GM23338 (cell line): ENCODE results near the gene KCNK10. TPM values are rescaled to one million over a fixed set of nuclear protein-coding genes. Genes with fewer than 3 reads are reported as not detected.

ENCODE experiments used
- ATAC-seq: fragments of 200-7000 bp; cut with Tn5 transposase; 3 replicates; pipeline ENCODE4 v1.9.1; 2020
- DNase-seq: peaks from one replicate; pipeline ENCODE4 v3.0.0-alpha.2; 2015; ENCODE audit warnings: low spot score
- H2AFZ ChIP-seq: fragments of 200-600 bp; sonication (generic); 2 replicates; pipeline ENCODE4 v1.8.0; 2016; ENCODE audit warnings: antibody characterized with exemption, mild to moderate bottlenecking, moderate library complexity
- H3F3A ChIP-seq: fragments of 200-600 bp; sonication (generic); replicated peaks from 2 replicates; pipeline ENCODE4 v1.8.0; 2017; ENCODE audit warnings: antibody characterized with exemption, mixed run types, low read depth
- H3K27ac ChIP-seq: fragments of 200-600 bp; sonication (generic); 2 replicates; pipeline ENCODE4 v1.6.1; 2016; ENCODE audit warnings: low read depth
- H3K27me3 ChIP-seq: fragments of 200-600 bp; sonication (generic); 2 replicates; pipeline ENCODE4 v1.8.0; 2016; ENCODE audit warnings: mild to moderate bottlenecking, mixed run types, moderate library complexity; ENCODE audit not compliant: insufficient read depth
- H3K36me3 ChIP-seq: fragments of 200-600 bp; sonication (generic); 2 replicates; pipeline ENCODE4 v1.8.0; 2016; ENCODE audit warnings: mild to moderate bottlenecking; ENCODE audit not compliant: insufficient read depth
- H3K4me1 ChIP-seq: fragments of 200-600 bp; sonication (generic); 2 replicates; pipeline ENCODE4 v1.8.0; 2016; ENCODE audit warnings: mild to moderate bottlenecking, moderate library complexity; ENCODE audit not compliant: insufficient read depth
- H3K4me2 ChIP-seq: fragments of 200-600 bp; sonication (generic); 2 replicates; pipeline ENCODE4 v1.7.1; 2017; ENCODE audit warnings: mixed run types
- H3K4me3 ChIP-seq: fragments of 200-600 bp; sonication (generic); 2 replicates; pipeline ENCODE4 v1.6.1; 2016; ENCODE audit warnings: mixed run types
- H3K79me2 ChIP-seq: fragments of 200-600 bp; sonication (generic); replicated peaks from 2 replicates; pipeline ENCODE4 v1.8.0; 2017; ENCODE audit warnings: mild to moderate bottlenecking; ENCODE audit not compliant: insufficient read depth
- H3K9me2 ChIP-seq: fragments of 200-600 bp; sonication (generic); 2 replicates; pipeline ENCODE4 v1.8.0; 2017; ENCODE audit not compliant: insufficient read depth
- H4K20me1 ChIP-seq: fragments of 200-600 bp; sonication (generic); replicated peaks from 2 replicates; pipeline ENCODE4 v1.8.0; 2017; ENCODE audit warnings: mild to moderate bottlenecking; ENCODE audit not compliant: insufficient read depth
- H3K27ac Mint-ChIP-seq: 2 replicates; pipeline ENCODE4 v1.8.0; 2020; ENCODE audit warnings: inconsistent platforms, mild to moderate bottlenecking, moderate library complexity, mixed read lengths
- H3K27me3 Mint-ChIP-seq: 3 replicates; pipeline ENCODE4 v1.8.0; 2022; ENCODE audit warnings: low read depth, mild to moderate bottlenecking, moderate library complexity, mixed read lengths, inconsistent platforms; ENCODE audit not compliant: insufficient read depth, poor library complexity
- H3K36me3 Mint-ChIP-seq: 3 replicates; pipeline ENCODE4 v1.8.0; 2021; ENCODE audit warnings: low read depth, mild to moderate bottlenecking, inconsistent platforms, moderate library complexity, mixed read lengths
- H3K4me1 Mint-ChIP-seq: 3 replicates; pipeline ENCODE4 v1.8.0; 2020; ENCODE audit warnings: mild to moderate bottlenecking, inconsistent platforms, mixed read lengths
- H3K4me3 Mint-ChIP-seq: 3 replicates; pipeline ENCODE4 v1.8.0; 2021; ENCODE audit warnings: moderate library complexity, mild to moderate bottlenecking, inconsistent platforms, mixed read lengths
- H3K9me3 Mint-ChIP-seq: 3 replicates; pipeline ENCODE4 v1.8.0; 2020; ENCODE audit warnings: moderate library complexity, mild to moderate bottlenecking, inconsistent platforms, mixed read lengths
- CREB1 ChIP-seq: fragments of 250-450 bp; sonication (Bioruptor Pico); IDR thresholded peaks from 2 replicates; pipeline ENCODE4 v1.5.0; 2020; ENCODE audit warnings: low read depth, mild to moderate bottlenecking, moderate library complexity
- EZH2 ChIP-seq: fragments of 200-600 bp; sonication (generic); IDR thresholded peaks from one replicate; pipeline ENCODE4 v1.8.0; 2017; ENCODE audit warnings: antibody characterized with exemption, mild to moderate bottlenecking, low read depth; ENCODE audit not compliant: unreplicated experiment
- EZH2phosphoT487 ChIP-seq: fragments of 200-600 bp; sonication (generic); IDR thresholded peaks from one replicate; pipeline ENCODE4 v1.8.1; 2018; ENCODE audit warnings: antibody characterized with exemption; ENCODE audit not compliant: unreplicated experiment
- JUNB ChIP-seq: IDR thresholded peaks from one replicate; pipeline ENCODE4 v1.6.1; 2016; ENCODE audit warnings: antibody characterized with exemption; ENCODE audit not compliant: unreplicated experiment
- NANOG ChIP-seq: IDR thresholded peaks from 2 replicates; pipeline ENCODE4 v1.6.1; 2016; ENCODE audit warnings: antibody characterized with exemption, borderline replicate concordance
- POLR2AphosphoS5 ChIP-seq: IDR thresholded peaks from 2 replicates; pipeline ENCODE4 v1.6.1; 2016; ENCODE audit warnings: antibody characterized with exemption, low read depth
- STAT1 ChIP-seq: IDR thresholded peaks from one replicate; pipeline ENCODE4 v1.6.1; 2016; ENCODE audit warnings: antibody characterized with exemption; ENCODE audit not compliant: unreplicated experiment
- ZNF114 ChIP-seq: fragments of 250-450 bp; sonication (Bioruptor Pico); IDR thresholded peaks from 2 replicates; pipeline ENCODE4 v1.5.0; 2020; ENCODE audit warnings: mild to moderate bottlenecking, moderate library complexity
- ZNF331 ChIP-seq: fragments of 250-450 bp; sonication (Bioruptor Pico); IDR thresholded peaks from 2 replicates; pipeline ENCODE4 v1.5.0; 2020; ENCODE audit warnings: low read depth, mild to moderate bottlenecking, moderate library complexity
- polyA plus RNA-seq: library from polyadenylated mRNA; unstranded; fragments of >200 nt; fragmentation: Nextera tagmentation; extraction: Ambion mirVana; gene quantifications from 2 replicates; pipeline ENCODE4 v1.2.1, GENCODE V29; 2016
- total RNA-seq: library from RNA; depleted of rRNA; stranded (reverse); fragments of >200 nt; shearing (Covaris generic); gene quantifications from 2 replicates; pipeline ENCODE4 v1.2.3, GENCODE V29; 2014
- TF ChIP-seq, protein P1 (sequence below), 2 experiments: fragments of 200-600 bp in 1 of 2; sonication (generic) in 1 of 2; conservative IDR thresholded peaks; 2 replicates each; pipeline versions ENCODE4 v1.5.1 to v1.6.1; 2016 to 2017; ENCODE audit warnings: antibody characterized with exemption in 2 of 2, low read depth in 2 of 2, mild to moderate bottlenecking in 2 of 2, moderate library complexity in 1 of 2
- TF ChIP-seq, protein P2 (sequence below): IDR thresholded peaks from 2 replicates; pipeline ENCODE4 v1.6.1; 2016; ENCODE audit warnings: antibody characterized with exemption
- TF ChIP-seq, protein P3 (sequence below): fragments of 250-450 bp; sonication (Bioruptor Pico); IDR thresholded peaks from 2 replicates; pipeline ENCODE4 v1.5.0; 2020; ENCODE audit warnings: mild to moderate bottlenecking, moderate library complexity

KCNK10 gene
- total and polyA plus RNA-seq, 2 experiments from 2014 or later, result 0.29 to 1.0 TPM

DNA sequence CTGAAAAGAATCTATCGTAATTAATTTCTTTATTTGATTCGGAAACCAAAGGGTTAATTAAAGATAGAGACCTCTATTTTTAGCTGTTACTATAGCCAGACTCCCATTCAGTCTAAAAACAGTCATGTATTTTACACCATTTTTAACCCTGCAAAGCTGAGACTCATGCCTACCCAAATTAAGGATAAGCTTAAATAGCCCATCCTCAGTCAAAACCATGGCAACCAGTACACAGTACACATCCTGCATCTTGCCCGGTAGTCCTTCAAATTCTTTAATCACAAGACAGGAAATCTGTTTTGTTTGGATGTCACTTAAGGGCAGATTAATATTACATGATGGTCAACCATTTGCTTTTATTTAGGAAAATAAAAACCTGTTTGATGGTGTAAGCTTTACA is 25.5 kb upstream of the KCNK10 start:
- no peaks in the 10 kb centered on the region for H4K20me1 ChIP-seq
- Mint-ChIP-seq H3K4me1 (peaks cover 6% of the 10 kb centered on the region), H3K36me3 (no peaks in the 10 kb centered on the region), H3K9me3 (no peaks in the 10 kb centered on the region), H3K27ac (no peak overlapping the region), H3K27me3 (peaks cover 2% of the 10 kb centered on the region), H3K4me3 (no peak overlapping the region)
- H3K4me1 ChIP-seq, result no peaks in the 10 kb centered on the region
- H3K27ac ChIP-seq, result no peak overlapping the region
- no peak for TF ChIP-seq CREB1
- TF ChIP-seq ZNF114, result no peak
- TF ChIP-seq, protein P1, sequence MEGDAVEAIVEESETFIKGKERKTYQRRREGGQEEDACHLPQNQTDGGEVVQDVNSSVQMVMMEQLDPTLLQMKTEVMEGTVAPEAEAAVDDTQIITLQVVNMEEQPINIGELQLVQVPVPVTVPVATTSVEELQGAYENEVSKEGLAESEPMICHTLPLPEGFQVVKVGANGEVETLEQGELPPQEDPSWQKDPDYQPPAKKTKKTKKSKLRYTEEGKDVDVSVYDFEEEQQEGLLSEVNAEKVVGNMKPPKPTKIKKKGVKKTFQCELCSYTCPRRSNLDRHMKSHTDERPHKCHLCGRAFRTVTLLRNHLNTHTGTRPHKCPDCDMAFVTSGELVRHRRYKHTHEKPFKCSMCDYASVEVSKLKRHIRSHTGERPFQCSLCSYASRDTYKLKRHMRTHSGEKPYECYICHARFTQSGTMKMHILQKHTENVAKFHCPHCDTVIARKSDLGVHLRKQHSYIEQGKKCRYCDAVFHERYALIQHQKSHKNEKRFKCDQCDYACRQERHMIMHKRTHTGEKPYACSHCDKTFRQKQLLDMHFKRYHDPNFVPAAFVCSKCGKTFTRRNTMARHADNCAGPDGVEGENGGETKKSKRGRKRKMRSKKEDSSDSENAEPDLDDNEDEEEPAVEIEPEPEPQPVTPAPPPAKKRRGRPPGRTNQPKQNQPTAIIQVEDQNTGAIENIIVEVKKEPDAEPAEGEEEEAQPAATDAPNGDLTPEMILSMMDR (conservative IDR thresholded peaks at IDR 0.05; ENCODE audit: low read depth in 2 of 2), result no peak
- TF ChIP-seq, protein P2, sequence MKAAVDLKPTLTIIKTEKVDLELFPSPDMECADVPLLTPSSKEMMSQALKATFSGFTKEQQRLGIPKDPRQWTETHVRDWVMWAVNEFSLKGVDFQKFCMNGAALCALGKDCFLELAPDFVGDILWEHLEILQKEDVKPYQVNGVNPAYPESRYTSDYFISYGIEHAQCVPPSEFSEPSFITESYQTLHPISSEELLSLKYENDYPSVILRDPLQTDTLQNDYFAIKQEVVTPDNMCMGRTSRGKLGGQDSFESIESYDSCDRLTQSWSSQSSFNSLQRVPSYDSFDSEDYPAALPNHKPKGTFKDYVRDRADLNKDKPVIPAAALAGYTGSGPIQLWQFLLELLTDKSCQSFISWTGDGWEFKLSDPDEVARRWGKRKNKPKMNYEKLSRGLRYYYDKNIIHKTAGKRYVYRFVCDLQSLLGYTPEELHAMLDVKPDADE, result no peak
- TF ChIP-seq ZNF331, result no peak
- TF ChIP-seq EZH2phosphoT487, result no peak
- no peak for TF ChIP-seq NANOG
- no peak for TF ChIP-seq POLR2AphosphoS5
- no peak for TF ChIP-seq STAT1
- no peak for TF ChIP-seq EZH2
- no peak for TF ChIP-seq JUNB
- H2AFZ ChIP-seq, result no peak overlapping the region
- no peaks in the 10 kb centered on the region; the same call in 1 of the 2 replicates for H3K9me2 ChIP-seq
- no peaks in the 10 kb centered on the region for H3K27me3 ChIP-seq
- peak; percentile 15 for DNase-seq
- no peak overlapping the region for H3K4me3 ChIP-seq
- H3K79me2 ChIP-seq, result no peaks in the 10 kb centered on the region
- H3F3A ChIP-seq, result no peaks in the 10 kb centered on the region
- no peak for ATAC-seq
- H3K4me2 ChIP-seq, result no peak overlapping the region
- H3K36me3 ChIP-seq, result no peaks in the 10 kb centered on the region

DNA sequence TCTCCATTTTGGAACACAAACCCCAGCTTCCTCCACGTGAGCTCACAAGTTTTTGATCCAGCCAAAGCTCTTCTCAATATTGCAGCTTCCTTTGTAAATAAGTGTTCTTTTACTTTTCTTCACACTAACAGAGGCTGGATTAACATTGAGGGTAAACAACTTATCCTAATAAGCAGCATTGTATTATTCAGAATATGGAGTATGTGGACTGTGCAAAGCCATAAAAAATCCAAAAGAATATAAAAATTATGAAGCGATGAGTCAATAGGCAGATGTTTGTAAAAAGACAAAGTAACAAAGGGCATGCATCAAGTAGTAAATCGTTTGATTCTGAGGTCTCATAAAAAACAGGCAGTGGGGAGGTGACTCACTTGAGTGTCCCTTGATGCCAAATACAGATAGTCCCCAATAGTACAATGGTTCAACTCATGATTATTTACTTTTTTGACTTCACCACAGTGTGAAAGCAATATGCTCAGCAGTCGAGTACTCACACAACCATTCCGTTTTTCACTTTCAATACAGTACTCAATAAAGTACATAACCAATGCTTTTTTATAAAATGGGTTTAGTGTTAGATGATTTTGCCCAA is 23.1 kb upstream of the KCNK10 start:
- no peaks in the 10 kb centered on the region for H3K9me3 Mint-ChIP-seq
- H3K27me3 Mint-ChIP-seq, result peaks cover 3% of the 10 kb centered on the region
- ATAC-seq (no peak), DNase-seq (no peak)
- no peaks in the 10 kb centered on the region for H3F3A ChIP-seq
- H4K20me1 ChIP-seq, result no peaks in the 10 kb centered on the region
- H3K79me2 ChIP-seq, result no peaks in the 10 kb centered on the region
- no peak overlapping the region for H3K4me3 Mint-ChIP-seq
- no peak overlapping the region for H3K27ac Mint-ChIP-seq
- H3K36me3 Mint-ChIP-seq, result no peaks in the 10 kb centered on the region
- no peak overlapping the region for H3K4me2 ChIP-seq
- no peaks in the 10 kb centered on the region; the same call in 1 of the 2 replicates for H3K9me2 ChIP-seq
- H2AFZ ChIP-seq, result peak overlapping the region; percentile 14; the same call in 1 of the 2 replicates
- peaks cover 6% of the 10 kb centered on the region for H3K4me1 Mint-ChIP-seq
- no peaks in the 10 kb centered on the region for H3K36me3 ChIP-seq
- H3K4me3 ChIP-seq, result no peak overlapping the region
- H3K4me1 ChIP-seq, result no peaks in the 10 kb centered on the region
- H3K27ac ChIP-seq, result no peak overlapping the region
- H3K27me3 ChIP-seq, result no peaks in the 10 kb centered on the region
- TF ChIP-seq EZH2phosphoT487 (no peak), POLR2AphosphoS5 (no peak)
- TF ChIP-seq, protein P3, sequence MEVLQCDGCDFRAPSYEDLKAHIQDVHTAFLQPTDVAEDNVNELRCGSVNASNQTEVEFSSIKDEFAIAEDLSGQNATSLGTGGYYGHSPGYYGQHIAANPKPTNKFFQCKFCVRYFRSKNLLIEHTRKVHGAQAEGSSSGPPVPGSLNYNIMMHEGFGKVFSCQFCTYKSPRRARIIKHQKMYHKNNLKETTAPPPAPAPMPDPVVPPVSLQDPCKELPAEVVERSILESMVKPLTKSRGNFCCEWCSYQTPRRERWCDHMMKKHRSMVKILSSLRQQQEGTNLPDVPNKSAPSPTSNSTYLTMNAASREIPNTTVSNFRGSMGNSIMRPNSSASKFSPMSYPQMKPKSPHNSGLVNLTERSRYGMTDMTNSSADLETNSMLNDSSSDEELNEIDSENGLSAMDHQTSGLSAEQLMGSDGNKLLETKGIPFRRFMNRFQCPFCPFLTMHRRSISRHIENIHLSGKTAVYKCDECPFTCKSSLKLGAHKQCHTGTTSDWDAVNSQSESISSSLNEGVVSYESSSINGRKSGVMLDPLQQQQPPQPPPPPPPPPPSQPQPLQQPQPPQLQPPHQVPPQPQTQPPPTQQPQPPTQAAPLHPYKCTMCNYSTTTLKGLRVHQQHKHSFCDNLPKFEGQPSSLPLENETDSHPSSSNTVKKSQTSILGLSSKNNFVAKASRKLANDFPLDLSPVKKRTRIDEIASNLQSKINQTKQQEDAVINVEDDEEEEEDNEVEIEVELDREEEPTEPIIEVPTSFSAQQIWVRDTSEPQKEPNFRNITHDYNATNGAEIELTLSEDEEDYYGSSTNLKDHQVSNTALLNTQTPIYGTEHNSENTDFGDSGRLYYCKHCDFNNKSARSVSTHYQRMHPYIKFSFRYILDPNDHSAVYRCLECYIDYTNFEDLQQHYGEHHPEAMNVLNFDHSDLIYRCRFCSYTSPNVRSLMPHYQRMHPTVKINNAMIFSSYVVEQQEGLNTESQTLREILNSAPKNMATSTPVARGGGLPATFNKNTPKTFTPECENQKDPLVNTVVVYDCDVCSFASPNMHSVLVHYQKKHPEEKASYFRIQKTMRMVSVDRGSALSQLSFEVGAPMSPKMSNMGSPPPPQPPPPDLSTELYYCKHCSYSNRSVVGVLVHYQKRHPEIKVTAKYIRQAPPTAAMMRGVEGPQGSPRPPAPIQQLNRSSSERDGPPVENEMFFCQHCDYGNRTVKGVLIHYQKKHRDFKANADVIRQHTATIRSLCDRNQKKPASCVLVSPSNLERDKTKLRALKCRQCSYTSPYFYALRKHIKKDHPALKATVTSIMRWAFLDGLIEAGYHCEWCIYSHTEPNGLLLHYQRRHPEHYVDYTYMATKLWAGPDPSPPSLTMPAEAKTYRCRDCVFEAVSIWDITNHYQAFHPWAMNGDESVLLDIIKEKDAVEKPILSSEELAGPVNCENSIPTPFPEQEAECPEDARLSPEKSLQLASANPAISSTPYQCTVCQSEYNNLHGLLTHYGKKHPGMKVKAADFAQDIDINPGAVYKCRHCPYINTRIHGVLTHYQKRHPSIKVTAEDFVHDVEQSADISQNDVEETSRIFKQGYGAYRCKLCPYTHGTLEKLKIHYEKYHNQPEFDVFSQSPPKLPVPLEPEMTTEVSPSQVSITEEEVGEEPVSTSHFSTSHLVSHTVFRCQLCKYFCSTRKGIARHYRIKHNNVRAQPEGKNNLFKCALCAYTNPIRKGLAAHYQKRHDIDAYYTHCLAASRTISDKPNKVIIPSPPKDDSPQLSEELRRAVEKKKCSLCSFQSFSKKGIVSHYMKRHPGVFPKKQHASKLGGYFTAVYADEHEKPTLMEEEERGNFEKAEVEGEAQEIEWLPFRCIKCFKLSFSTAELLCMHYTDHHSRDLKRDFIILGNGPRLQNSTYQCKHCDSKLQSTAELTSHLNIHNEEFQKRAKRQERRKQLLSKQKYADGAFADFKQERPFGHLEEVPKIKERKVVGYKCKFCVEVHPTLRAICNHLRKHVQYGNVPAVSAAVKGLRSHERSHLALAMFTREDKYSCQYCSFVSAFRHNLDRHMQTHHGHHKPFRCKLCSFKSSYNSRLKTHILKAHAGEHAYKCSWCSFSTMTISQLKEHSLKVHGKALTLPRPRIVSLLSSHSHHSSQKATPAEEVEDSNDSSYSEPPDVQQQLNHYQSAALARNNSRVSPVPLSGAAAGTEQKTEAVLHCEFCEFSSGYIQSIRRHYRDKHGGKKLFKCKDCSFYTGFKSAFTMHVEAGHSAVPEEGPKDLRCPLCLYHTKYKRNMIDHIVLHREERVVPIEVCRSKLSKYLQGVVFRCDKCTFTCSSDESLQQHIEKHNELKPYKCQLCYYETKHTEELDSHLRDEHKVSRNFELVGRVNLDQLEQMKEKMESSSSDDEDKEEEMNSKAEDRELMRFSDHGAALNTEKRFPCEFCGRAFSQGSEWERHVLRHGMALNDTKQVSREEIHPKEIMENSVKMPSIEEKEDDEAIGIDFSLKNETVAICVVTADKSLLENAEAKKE (CRISPR knock-in tag), result no peak
